ENCODE results near the gene NSF.
"Not testable (repeated sequence)": the region's sequence is repeated elsewhere in the genome, so short reads cannot be mapped to it uniquely, and the experiment has no call there.

Gene NSF

GRCh38 chr17:46685284-46685683 lies 94.8 kb downstream of the NSF start:
- H3K4me1 ChIP-seq (ENCODE audit: control insufficient read depth, insufficient read depth, low read length); H3K4me3 ChIP-seq (ENCODE audit: low read length); H3K36me3 ChIP-seq (ENCODE audit: control insufficient read depth, insufficient read depth, low read length); H3K9me3 ChIP-seq (ENCODE audit: control insufficient read depth, low read length); H3K27me3 ChIP-seq (ENCODE audit: control insufficient read depth, insufficient read depth, low read length); H3K9ac ChIP-seq (ENCODE audit: low read length): not testable (repeated sequence)

- not testable (repeated sequence) for H3K9me3 ChIP-seq (ENCODE audit: control insufficient read depth, low read length); H3K4me3 ChIP-seq (ENCODE audit: low read length); H3K27me3 ChIP-seq (ENCODE audit: control insufficient read depth, insufficient read depth, low read length); H3K4me1 ChIP-seq (ENCODE audit: control insufficient read depth, insufficient read depth, low read length); H3K36me3 ChIP-seq (ENCODE audit: control insufficient read depth, insufficient read depth, low read length); H3K9ac ChIP-seq (ENCODE audit: low read length)
Observed at GRCh38 chr17:46692196-46692595, 101.7 kb downstream of the NSF start.

DNA sequence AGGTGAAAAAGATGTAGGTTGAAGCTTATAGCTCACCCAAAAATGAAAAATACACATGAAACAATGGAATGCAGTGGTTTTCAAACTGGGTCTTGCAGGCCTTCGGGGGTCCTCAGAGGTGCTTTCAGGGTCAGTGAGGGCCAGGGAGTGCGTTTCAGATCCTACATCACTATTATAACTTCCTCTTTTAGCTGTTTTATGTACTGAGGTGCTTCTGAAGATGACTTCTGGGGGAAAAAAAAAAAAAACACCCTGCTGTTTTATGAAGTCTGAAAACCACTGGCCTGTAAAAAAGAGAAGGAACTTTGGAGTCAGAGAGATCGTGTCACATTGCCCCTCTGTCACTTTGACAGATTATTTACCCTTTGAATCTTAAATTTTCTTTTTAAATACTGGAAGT lies 102.8 kb downstream of the NSF start:
- H3K9me3 ChIP-seq (ENCODE audit: control insufficient read depth, low read length); H3K4me3 ChIP-seq (ENCODE audit: low read length); H3K4me1 ChIP-seq (ENCODE audit: control insufficient read depth, insufficient read depth, low read length); H3K27me3 ChIP-seq (ENCODE audit: control insufficient read depth, insufficient read depth, low read length); H3K36me3 ChIP-seq (ENCODE audit: control insufficient read depth, insufficient read depth, low read length); H3K9ac ChIP-seq (ENCODE audit: low read length): not testable (repeated sequence)

DNA sequence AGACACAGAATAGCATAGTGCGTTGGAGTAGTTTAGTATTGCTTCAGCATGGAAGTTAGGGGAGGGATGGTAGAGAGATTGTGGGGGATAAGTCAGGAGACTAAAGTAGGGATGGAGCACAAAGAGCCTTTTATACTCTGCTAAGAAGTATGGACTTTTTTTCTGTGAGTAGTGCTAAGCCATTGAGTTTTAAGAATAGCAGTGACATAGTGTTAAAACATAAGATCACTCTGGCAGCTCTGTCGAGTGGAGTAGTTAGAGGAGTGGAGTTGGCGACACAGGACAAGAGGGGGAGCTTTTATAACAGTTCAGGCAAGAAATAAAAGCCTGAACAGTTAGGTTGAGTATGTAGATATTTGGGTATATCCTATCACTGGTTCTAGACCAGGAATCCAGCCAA lies 106.1 kb downstream of the NSF start:
- not testable (repeated sequence) for H3K27me3 ChIP-seq (ENCODE audit: control insufficient read depth, insufficient read depth, low read length); H3K9me3 ChIP-seq (ENCODE audit: control insufficient read depth, low read length); H3K4me1 ChIP-seq (ENCODE audit: control insufficient read depth, insufficient read depth, low read length); H3K9ac ChIP-seq (ENCODE audit: low read length); H3K4me3 ChIP-seq (ENCODE audit: low read length); H3K36me3 ChIP-seq (ENCODE audit: control insufficient read depth, insufficient read depth, low read length)

DNA sequence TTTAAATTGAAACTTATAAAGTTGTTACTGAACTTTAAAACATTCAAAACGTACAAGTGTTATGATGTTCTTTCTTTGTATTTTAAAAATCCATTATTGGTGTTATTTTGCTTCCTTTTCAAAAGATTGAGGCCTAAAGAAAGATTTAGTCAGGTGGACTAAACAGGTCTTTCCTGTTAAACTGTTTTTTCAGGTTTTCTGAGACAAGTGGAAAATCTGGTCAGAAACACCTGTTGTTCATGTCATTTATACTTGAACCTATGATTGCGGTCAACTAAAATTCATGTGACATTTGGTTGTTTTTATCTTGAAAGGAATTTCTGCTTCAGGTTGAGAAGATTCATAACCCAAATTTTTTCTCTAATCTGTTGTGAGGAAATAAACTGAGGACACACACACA lies 108.5 kb downstream of the NSF start:
- not testable (repeated sequence) for H3K4me1 ChIP-seq (ENCODE audit: control insufficient read depth, insufficient read depth, low read length); H3K9me3 ChIP-seq (ENCODE audit: control insufficient read depth, low read length); H3K9ac ChIP-seq (ENCODE audit: low read length); H3K27me3 ChIP-seq (ENCODE audit: control insufficient read depth, insufficient read depth, low read length); H3K36me3 ChIP-seq (ENCODE audit: control insufficient read depth, insufficient read depth, low read length); H3K4me3 ChIP-seq (ENCODE audit: low read length)

GRCh38 chr17:46717999-46718398 lies 127.5 kb downstream of the NSF start:
- H3K4me1 ChIP-seq (ENCODE audit: control insufficient read depth, insufficient read depth, low read length): no peaks in the 10 kb centered on the region
- no peak overlapping the region for H3K4me3 ChIP-seq (ENCODE audit: low read length)
- no peaks in the 10 kb centered on the region for H3K27me3 ChIP-seq (ENCODE audit: control insufficient read depth, insufficient read depth, low read length)
- H3K36me3 ChIP-seq (ENCODE audit: control insufficient read depth, insufficient read depth, low read length): no peaks in the 10 kb centered on the region
- H3K9ac ChIP-seq (ENCODE audit: low read length): no peak overlapping the region
- no peaks in the 10 kb centered on the region for H3K9me3 ChIP-seq (ENCODE audit: control insufficient read depth, low read length)

DNA sequence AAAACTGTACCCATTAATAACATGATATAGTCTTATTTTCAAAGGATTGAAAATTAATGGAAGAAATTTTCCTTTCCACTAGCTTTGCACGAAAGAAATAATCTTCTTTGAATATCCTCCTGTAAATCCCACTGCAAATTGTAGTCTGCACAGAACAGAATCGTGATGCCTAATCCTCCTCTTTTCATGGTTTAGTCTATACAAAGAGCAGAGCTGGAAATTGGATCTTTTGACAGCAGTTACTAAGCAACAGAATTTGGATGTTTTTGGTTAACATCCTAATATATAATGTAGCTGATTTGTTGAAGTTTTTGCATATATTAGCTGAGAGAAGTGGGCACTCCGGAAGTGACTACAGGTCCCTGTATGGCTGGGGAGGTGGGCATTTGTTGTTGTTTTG lies 129.4 kb downstream of the NSF start:
- no peaks in the 10 kb centered on the region for H3K36me3 ChIP-seq (ENCODE audit: control insufficient read depth, insufficient read depth, low read length)

GRCh38 chr17:46720408-46720807 lies 129.9 kb downstream of the NSF start:
- no peak overlapping the region for H3K4me3 ChIP-seq (ENCODE audit: low read length)
- H3K36me3 ChIP-seq (ENCODE audit: control insufficient read depth, insufficient read depth, low read length): no peaks in the 10 kb centered on the region
- no peaks in the 10 kb centered on the region for H3K9me3 ChIP-seq (ENCODE audit: control insufficient read depth, low read length)
- H3K4me1 ChIP-seq (ENCODE audit: control insufficient read depth, insufficient read depth, low read length): no peaks in the 10 kb centered on the region
- H3K9ac ChIP-seq (ENCODE audit: low read length): no peak overlapping the region
- no peaks in the 10 kb centered on the region for H3K27me3 ChIP-seq (ENCODE audit: control insufficient read depth, insufficient read depth, low read length)

More for the DNA sequence above, 129.4 kb downstream of the NSF start:
- no peaks in the 10 kb centered on the region for H3K4me1 ChIP-seq (ENCODE audit: control insufficient read depth, insufficient read depth, low read length)
- no peak overlapping the region for H3K4me3 ChIP-seq (ENCODE audit: low read length)
- no peak overlapping the region for H3K9ac ChIP-seq (ENCODE audit: low read length)
- no peaks in the 10 kb centered on the region for H3K9me3 ChIP-seq (ENCODE audit: control insufficient read depth, low read length)
- H3K27me3 ChIP-seq (ENCODE audit: control insufficient read depth, insufficient read depth, low read length): no peaks in the 10 kb centered on the region

DNA sequence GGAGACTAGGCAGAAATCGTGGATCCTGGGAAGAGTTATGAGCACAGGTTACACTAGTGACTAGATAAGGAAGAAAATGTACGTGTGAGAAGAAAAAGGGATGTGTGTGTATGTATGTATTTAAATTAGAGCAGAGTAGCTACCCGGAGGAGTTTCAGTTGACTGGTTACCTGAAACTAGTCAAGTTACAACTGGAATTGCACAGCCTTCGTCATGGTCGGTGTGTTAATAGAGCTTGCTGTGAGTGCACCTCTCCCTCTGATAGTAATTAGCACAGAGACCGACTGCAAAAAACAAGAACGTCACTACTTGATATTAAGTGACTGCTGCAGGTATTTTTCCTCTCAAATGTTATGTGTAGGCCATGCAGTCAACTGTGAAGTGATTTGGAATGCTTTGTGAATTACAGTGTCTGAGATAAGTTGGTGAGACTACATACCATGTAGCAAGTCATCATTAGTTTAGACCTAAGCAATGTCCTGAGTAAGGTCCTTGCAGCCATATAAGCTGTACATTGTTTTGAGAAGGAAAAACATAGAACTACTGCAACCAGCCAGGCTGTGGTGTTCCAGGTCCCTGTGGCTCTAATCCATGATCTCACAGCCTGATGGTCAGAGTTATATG lies 132.3 kb downstream of the NSF start:
- Histone ChIP-seq H3K4me1 (ENCODE audit: control insufficient read depth, insufficient read depth, low read length) (no peaks in the 10 kb centered on the region), H3K4me3 (ENCODE audit: low read length) (no peak overlapping the region), H3K27me3 (ENCODE audit: control insufficient read depth, insufficient read depth, low read length) (no peaks in the 10 kb centered on the region), H3K36me3 (ENCODE audit: control insufficient read depth, insufficient read depth, low read length) (no peaks in the 10 kb centered on the region), H3K9ac (ENCODE audit: low read length) (no peak overlapping the region), H3K9me3 (ENCODE audit: control insufficient read depth, low read length) (no peaks in the 10 kb centered on the region)

GRCh38 chr17:46726206-46726605 lies 135.7 kb downstream of the NSF start:
- Histone ChIP-seq H3K36me3 (ENCODE audit: control insufficient read depth, insufficient read depth, low read length) (no peaks in the 10 kb centered on the region), H3K27me3 (ENCODE audit: control insufficient read depth, insufficient read depth, low read length) (no peaks in the 10 kb centered on the region), H3K4me1 (ENCODE audit: control insufficient read depth, insufficient read depth, low read length) (no peaks in the 10 kb centered on the region), H3K4me3 (ENCODE audit: low read length) (no peak overlapping the region), H3K9me3 (ENCODE audit: control insufficient read depth, low read length) (no peaks in the 10 kb centered on the region), H3K9ac (ENCODE audit: low read length) (no peak overlapping the region)

DNA sequence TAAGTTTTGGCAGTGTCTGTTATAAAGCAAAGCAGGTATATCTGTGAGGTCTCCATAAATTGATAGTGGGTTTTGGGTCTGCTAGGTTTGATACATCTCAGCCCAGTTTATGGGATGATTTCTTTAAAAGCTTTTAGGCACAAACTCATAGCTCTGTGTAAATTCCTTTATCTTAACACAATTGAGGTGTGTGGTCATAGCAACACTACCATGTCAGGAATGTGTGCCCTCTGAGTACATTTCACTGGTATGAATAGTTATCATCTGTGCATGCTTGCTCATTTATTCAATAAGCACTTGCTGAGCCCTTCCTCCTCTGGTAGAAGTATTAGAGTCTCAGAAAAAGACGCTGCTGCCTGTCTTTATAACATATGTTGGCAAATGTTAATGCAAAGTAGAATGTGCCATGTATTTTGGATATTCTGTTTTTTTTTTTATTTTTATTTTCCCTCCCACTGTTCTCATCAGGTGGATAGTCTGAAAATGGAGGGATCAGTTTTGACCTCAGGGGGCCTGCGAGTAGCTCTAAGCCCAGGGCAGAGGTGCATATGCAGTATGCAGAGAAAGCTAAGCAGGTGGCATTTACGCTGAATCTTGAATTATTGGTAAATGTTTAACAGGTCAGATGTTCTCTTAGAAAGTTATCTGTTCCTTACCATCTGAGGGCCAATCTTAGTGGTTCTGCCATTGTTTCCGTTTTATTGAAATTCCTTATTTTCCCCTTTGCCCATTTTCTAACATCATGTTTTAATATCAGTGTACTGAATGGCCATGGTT lies 137.3 kb downstream of the NSF start:
- Histone ChIP-seq H3K4me1 (ENCODE audit: control insufficient read depth, insufficient read depth, low read length) (no peaks in the 10 kb centered on the region), H3K9ac (ENCODE audit: low read length) (no peak overlapping the region), H3K36me3 (ENCODE audit: control insufficient read depth, insufficient read depth, low read length) (no peaks in the 10 kb centered on the region), H3K27me3 (ENCODE audit: control insufficient read depth, insufficient read depth, low read length) (no peaks in the 10 kb centered on the region), H3K4me3 (ENCODE audit: low read length) (no peak overlapping the region), H3K9me3 (ENCODE audit: control insufficient read depth, low read length) (no peaks in the 10 kb centered on the region)

DNA sequence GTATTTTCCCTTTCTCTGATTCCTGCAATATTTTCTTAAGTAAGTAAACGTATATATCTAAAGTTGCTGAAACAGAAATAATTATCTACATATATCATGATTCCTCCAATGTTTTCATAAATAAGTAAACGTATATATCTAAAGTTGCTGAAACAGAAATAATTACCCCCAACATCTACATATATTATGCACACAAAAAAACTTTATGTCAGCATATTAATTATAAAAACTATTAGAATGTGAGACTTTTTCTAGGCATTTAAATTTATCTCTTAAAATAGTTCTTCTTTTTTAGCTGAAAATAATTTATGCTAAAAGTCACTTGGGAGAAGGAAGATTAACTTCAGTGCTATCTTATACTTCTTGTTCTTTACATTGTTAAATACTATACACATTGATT lies 139.6 kb downstream of the NSF start:
- Histone ChIP-seq H3K4me1 (ENCODE audit: control insufficient read depth, insufficient read depth, low read length) (no peaks in the 10 kb centered on the region), H3K27me3 (ENCODE audit: control insufficient read depth, insufficient read depth, low read length) (no peaks in the 10 kb centered on the region), H3K36me3 (ENCODE audit: control insufficient read depth, insufficient read depth, low read length) (no peaks in the 10 kb centered on the region), H3K9me3 (ENCODE audit: control insufficient read depth, low read length) (no peaks in the 10 kb centered on the region), H3K9ac (ENCODE audit: low read length) (no peak overlapping the region), H3K4me3 (ENCODE audit: low read length) (no peak overlapping the region)

- Histone ChIP-seq H3K9ac (ENCODE audit: low read length) (no peak overlapping the region), H3K36me3 (ENCODE audit: control insufficient read depth, insufficient read depth, low read length) (no peaks in the 10 kb centered on the region), H3K27me3 (ENCODE audit: control insufficient read depth, insufficient read depth, low read length) (no peaks in the 10 kb centered on the region), H3K4me1 (ENCODE audit: control insufficient read depth, insufficient read depth, low read length) (no peaks in the 10 kb centered on the region), H3K4me3 (ENCODE audit: low read length) (no peak overlapping the region), H3K9me3 (ENCODE audit: control insufficient read depth, low read length) (no peaks in the 10 kb centered on the region)
Observed at GRCh38 chr17:46730679-46731078, 140.2 kb downstream of the NSF start.
